H1 (cell line): ENCODE measurements around the gene ITGB7. TPM values are rescaled to one million over a fixed set of nuclear protein-coding genes. Genes with fewer than 3 reads are reported as not detected.

ENCODE experiments used
- CTCF ChIA-PET: fragments of 300-600 bp; sonication (Branson Sonifier 250); formaldehyde crosslinking; loops from one replicate; lab custom pipeline; 2021; ENCODE audit not compliant: partially characterized antibody; lab: Charles Lee
- POLR2A ChIA-PET: fragments of 300-600 bp; sonication (Branson Sonifier 250); formaldehyde crosslinking; loops from one replicate; lab custom pipeline; 2021; ENCODE audit warnings: inconsistent platforms; ENCODE audit not compliant: partially characterized antibody; lab: Charles Lee
- DNase-seq, 2 experiments: peaks; one replicate each; pipeline versions ENCODE4 v3.0.0 to v3.0.0-alpha.2; 2010 to 2022; ENCODE audit warnings: low spot score in 2 of 2, low read depth in 1 of 2, mixed read lengths in 1 of 2
- FAIRE-seq: peaks from 2 replicates; lab custom pipeline; 2011; peaks lifted over from hg19 to GRCh38; lab: Jason Lieb, UNC
- H2AFZ ChIP-seq: 2 replicates; pipeline ENCODE4 v1.8.1; 2012; ENCODE audit warnings: low read length, inconsistent platforms
- H2AK5ac ChIP-seq: 2 replicates; pipeline ENCODE4 v1.6.1; 2013; ENCODE audit warnings: low read depth, low read length
- H2BK120ac ChIP-seq: replicated peaks from 2 replicates; pipeline ENCODE3; 2013; ENCODE audit warnings: low read depth, low read length, inconsistent platforms
- H2BK12ac ChIP-seq: 2 replicates; pipeline ENCODE4 v1.6.1; 2013; ENCODE audit warnings: low read depth, low read length
- H2BK15ac ChIP-seq: 2 replicates; pipeline ENCODE4 v1.6.1; 2013; ENCODE audit warnings: low read length
- H2BK20ac ChIP-seq: 2 replicates; pipeline ENCODE4 v1.6.1; 2013; ENCODE audit warnings: low read length
- H2BK5ac ChIP-seq: 2 replicates; pipeline ENCODE4 v1.6.1; 2013; ENCODE audit warnings: low read depth, low read length
- H3K14ac ChIP-seq: 2 replicates; pipeline ENCODE4 v1.6.1; 2013; ENCODE audit warnings: inconsistent platforms; ENCODE audit not compliant: insufficient read length
- H3K18ac ChIP-seq: 2 replicates; pipeline ENCODE4 v1.6.1; 2013; ENCODE audit warnings: low read length; ENCODE audit errors: extremely low read depth
- H3K23ac ChIP-seq: 2 replicates; pipeline ENCODE4 v1.6.1; 2013; ENCODE audit warnings: inconsistent platforms; ENCODE audit not compliant: insufficient read length
- H3K23me2 ChIP-seq: 2 replicates; pipeline ENCODE4 v1.6.1; 2013; ENCODE audit warnings: low read depth, low read length
- H3K27ac ChIP-seq: 2 replicates; pipeline ENCODE4 v1.6.1; 2011; ENCODE audit warnings: low read depth, low read length, inconsistent platforms
- H3K27me3 ChIP-seq, 4 experiments: replicated peaks in 1 of 4; 1 replicate in 1 of 4; 2 replicates in 3 of 4; pipeline versions ENCODE4 v1.6.1 to v1.8.1; 2011 to 2013; ENCODE audit warnings: low read length in 3 of 4, mild to moderate bottlenecking in 3 of 4, inconsistent platforms in 2 of 4, mixed read lengths in 2 of 4, moderate library complexity in 1 of 4; ENCODE audit not compliant: control insufficient read depth in 3 of 4, insufficient read depth in 3 of 4; ENCODE audit errors: extremely low read depth in 1 of 4
- H3K36me3 ChIP-seq, 4 experiments: 2 replicates each; pipeline versions ENCODE4 v1.6.1 to v1.8.1; 2011 to 2013; ENCODE audit warnings: mild to moderate bottlenecking in 4 of 4, low read length in 3 of 4, moderate library complexity in 2 of 4, control low read depth in 1 of 4, inconsistent platforms in 1 of 4; ENCODE audit not compliant: insufficient read depth in 4 of 4, control insufficient read depth in 2 of 4
- H3K4ac ChIP-seq: replicated peaks from 2 replicates; pipeline ENCODE3; 2013; ENCODE audit warnings: low read length, low read depth, mixed read lengths, inconsistent platforms; ENCODE audit not compliant: insufficient read length
- H3K4me1 ChIP-seq, 4 experiments: replicated peaks in 1 of 4; 1 replicate in 1 of 4; 2 replicates in 3 of 4; pipeline versions ENCODE4 v1.6.1 to v1.8.1; 2011 to 2013; ENCODE audit warnings: low read length in 3 of 4, inconsistent platforms in 2 of 4, mixed read lengths in 1 of 4; ENCODE audit not compliant: insufficient read depth in 4 of 4, control insufficient read depth in 3 of 4
- H3K4me2 ChIP-seq, 2 experiments: 2 replicates each; pipeline versions ENCODE4 v1.6.1 to v1.8.1; 2011 to 2013; ENCODE audit warnings: low read depth in 2 of 2, low read length in 2 of 2, control low read depth in 1 of 2, inconsistent platforms in 1 of 2, mild to moderate bottlenecking in 1 of 2; ENCODE audit not compliant: insufficient read depth in 1 of 2
- H3K4me3 ChIP-seq, 4 experiments: fragments of 200-600, 300-600 bp in 1 of 4; sonication (generic), shearing (Covaris generic), sonication (Bioruptor Twin) in 1 of 4; 2 replicates each; pipeline versions ENCODE4 v1.5.1 to v1.8.1; 2011 to 2016; ENCODE audit warnings: low read length in 4 of 4, low read depth in 3 of 4, control low read depth in 2 of 4, inconsistent platforms in 2 of 4, mild to moderate bottlenecking in 2 of 4, mixed read lengths in 1 of 4, moderate library complexity in 1 of 4; ENCODE audit not compliant: insufficient read depth in 2 of 4; ENCODE audit errors: extremely low read depth in 1 of 4
- H3K56ac ChIP-seq: replicated peaks from 2 replicates; pipeline ENCODE3; 2013; ENCODE audit warnings: low read depth, mild to moderate bottlenecking, mixed read lengths, low read length, inconsistent platforms; ENCODE audit not compliant: insufficient read length
- H3K79me1 ChIP-seq: 2 replicates; pipeline ENCODE4 v1.6.1; 2013; ENCODE audit warnings: low read depth, low read length, control low read depth
- H3K79me2 ChIP-seq, 2 experiments: 2 replicates each; pipeline versions ENCODE4 v1.6.1 to v1.8.1; 2012 to 2013; ENCODE audit warnings: low read length in 2 of 2, mild to moderate bottlenecking in 2 of 2, inconsistent platforms in 1 of 2; ENCODE audit not compliant: insufficient read depth in 2 of 2, control insufficient read depth in 1 of 2
- H3K9ac ChIP-seq, 4 experiments: replicated peaks in 1 of 4; 1 replicate in 1 of 4; 2 replicates in 3 of 4; pipeline versions ENCODE4 v1.6.1 to v1.8.1; 2011 to 2013; ENCODE audit warnings: low read depth in 3 of 4, low read length in 3 of 4, control low read depth in 2 of 4, mild to moderate bottlenecking in 2 of 4, moderate library complexity in 2 of 4, inconsistent platforms in 1 of 4; ENCODE audit errors: extremely low read depth in 1 of 4
- H3K9me3 ChIP-seq, 2 experiments: 2 replicates each; pipeline versions ENCODE4 v1.6.1 to v1.8.1; 2012 to 2013; ENCODE audit warnings: mild to moderate bottlenecking in 2 of 2, moderate library complexity in 2 of 2, control low read depth in 1 of 2, inconsistent platforms in 1 of 2, low read depth in 1 of 2, low read length in 1 of 2, mixed read lengths in 1 of 2; ENCODE audit not compliant: insufficient read depth in 2 of 2
- H4K20me1 ChIP-seq, 2 experiments: replicated peaks in 1 of 2; 2 replicates each; pipeline versions ENCODE3 to v1.8.1; 2011 to 2013; ENCODE audit warnings: inconsistent platforms in 2 of 2, low read length in 2 of 2, mild to moderate bottlenecking in 1 of 2; ENCODE audit not compliant: insufficient read depth in 2 of 2, control insufficient read depth in 1 of 2
- H4K5ac ChIP-seq: 2 replicates; pipeline ENCODE4 v1.6.1; 2013; ENCODE audit warnings: low read length, low read depth, mixed read lengths, inconsistent platforms; ENCODE audit not compliant: insufficient read length
- H4K8ac ChIP-seq: 2 replicates; pipeline ENCODE4 v1.8.0; 2013; ENCODE audit warnings: mild to moderate bottlenecking, moderate library complexity, low read length, inconsistent platforms; ENCODE audit not compliant: insufficient read depth; ENCODE audit errors: extremely low read depth
- H4K91ac ChIP-seq: replicated peaks from 2 replicates; pipeline ENCODE3; 2013; ENCODE audit warnings: low read length, mixed read lengths, inconsistent platforms; ENCODE audit not compliant: insufficient read length
- CBX8 ChIP-seq: fragments of 300-800, 300-1000 bp; sonication (generic); IDR thresholded peaks from 2 replicates; pipeline ENCODE4 v1.7.1; 2016; ENCODE audit warnings: low read depth, low read length, borderline replicate concordance
- CREB1 ChIP-seq: IDR thresholded peaks from 2 replicates; pipeline ENCODE4 v1.6.1; 2012; ENCODE audit warnings: inconsistent platforms
- CTBP2 ChIP-seq: IDR thresholded peaks from 2 replicates; pipeline ENCODE4 v1.7.0; 2011; ENCODE audit warnings: borderline replicate concordance, mild to moderate bottlenecking, moderate library complexity, mixed read lengths, low read length; ENCODE audit not compliant: insufficient read depth, insufficient read length
- CTCF ChIP-seq, 3 experiments: IDR thresholded peaks; 1 replicate in 2 of 3; 2 replicates in 1 of 3; pipeline versions ENCODE4 v1.5.1 to v1.6.1; 2011; ENCODE audit warnings: low read length in 3 of 3, mild to moderate bottlenecking in 3 of 3, inconsistent platforms in 2 of 3, low read depth in 1 of 3, moderate library complexity in 1 of 3; ENCODE audit not compliant: insufficient read depth in 1 of 3; ENCODE audit errors: control extremely low read depth in 1 of 3
- GTF2F1 ChIP-seq: IDR thresholded peaks from 2 replicates; pipeline ENCODE4 v1.6.1; 2012; ENCODE audit warnings: low read depth, low read length, improper control_type of control experiment, borderline replicate concordance
- HDAC2 ChIP-seq, 2 experiments: fragments of 300-600 bp in 1 of 2; sonication (generic) in 1 of 2; IDR thresholded peaks; 2 replicates each; pipeline ENCODE4 v1.6.1; 2011 to 2012; ENCODE audit warnings: low read depth in 2 of 2, low read length in 2 of 2, mild to moderate bottlenecking in 2 of 2, moderate library complexity in 2 of 2, borderline replicate concordance in 1 of 2, inconsistent platforms in 1 of 2
- NANOG ChIP-seq: IDR thresholded peaks from 2 replicates; pipeline ENCODE4 v1.6.1; 2011; ENCODE audit warnings: low read length, low read depth, mild to moderate bottlenecking, inconsistent platforms; ENCODE audit not compliant: insufficient read depth, poor library complexity, severe bottlenecking
- TAF1 ChIP-seq: IDR thresholded peaks from 2 replicates; pipeline ENCODE4 v1.6.1; 2011; ENCODE audit warnings: mild to moderate bottlenecking, low read depth, low read length
- TBP ChIP-seq: IDR thresholded peaks from 2 replicates; pipeline ENCODE4 v1.6.1; 2011; ENCODE audit warnings: low read depth, low read length, improper control_type of control experiment
- WGBS, 2 experiments: shearing (Covaris generic) in 1 of 2; methylation state at CpG; one replicate each; pipeline versions ENCODE4 v1.1.6 to v1.1.7; 2013 to 2015; ENCODE audit warnings: low lambda C conversion rate in 2 of 2, mixed read lengths in 2 of 2, inconsistent platforms in 1 of 2, low coverage in 1 of 2, missing lambda C conversion rate in 1 of 2; ENCODE audit not compliant: insufficient replicate concordance in 2 of 2, insufficient coverage in 1 of 2, insufficient read length in 1 of 2; ENCODE audit errors: extremely low coverage in 1 of 2, missing lambda C conversion rate in 1 of 2; 5-methylcytosine and 5-hydroxymethylcytosine counted together
- polyA plus RNA-seq, 7 experiments: library from polyadenylated mRNA; depleted of rRNA in 3 of 7; stranded (reverse) in 5 of 7; unstranded in 2 of 7; fragments of >200 nt in 5 of 7; fragments of 200-250 nt in 2 of 7; gene quantifications; 1 replicate in 5 of 7; 2 replicates in 1 of 7; 4 replicates in 1 of 7; pipeline versions ENCODE4 v1.2.1 to v1.2.3, GENCODE V29; 2011 to 2013; ENCODE audit warnings: missing spikeins in 2 of 7, mixed read lengths in 2 of 7
- total RNA-seq: library from RNA; stranded (reverse); fragmentation: NEBNext Ultra II Directional; extraction: Animal tissue kit (Norgen Biotek cat#: 25700); gene quantifications from 2 replicates; pipeline ENCODE4 v1.2.1, GENCODE V29; 2021

Gene ITGB7
- total and polyA plus RNA-seq, 2 of the 8 experiments (the other 6 are each of a cell fraction or from before 2014, with no cell fraction given), result 0.35 to 0.54 TPM

DNA sequence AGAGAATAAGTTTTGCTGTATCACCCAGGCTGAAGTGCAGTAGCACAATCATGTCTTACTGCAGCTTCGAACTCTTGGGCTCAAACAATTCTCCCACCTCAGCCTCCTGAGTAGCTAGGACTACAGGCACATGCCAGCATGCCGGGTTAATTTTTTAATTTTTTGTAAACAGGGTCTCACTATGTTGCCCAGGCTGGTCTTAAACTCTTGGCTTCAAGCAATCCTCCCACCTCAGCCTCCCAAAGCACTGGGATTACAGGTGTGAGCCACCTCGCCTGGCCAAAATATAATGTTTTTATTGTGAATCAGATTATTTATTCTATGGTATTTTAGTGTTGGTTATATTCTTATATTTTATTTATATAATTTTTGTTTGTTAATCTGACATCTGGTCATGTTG, 30.3 kb downstream of the ITGB7 start:
- Histone ChIP-seq H3K4me3 (no peak overlapping the region), H3K27ac (no peak overlapping the region), H3K36me3 (peaks cover 0 to under 1% (median 0%) of the 10 kb centered on the region in 4 experiments; a peak in 1 of 8 replicates), H3K79me2 (no peaks in the 10 kb centered on the region; a peak in 1 of 4 replicates), H4K8ac (no peak overlapping the region), H4K20me1 (peaks cover 4 to 8% of the 10 kb centered on the region in 2 experiments), H3K56ac (no peak overlapping the region), H3K9ac (no peak overlapping the region), H4K5ac (no peak overlapping the region), H2BK15ac (no peak overlapping the region), H2BK5ac (no peak overlapping the region), H3K4me2 (no peak overlapping the region), H3K27me3 (peaks cover 14 to 69% (median 50%) of the 10 kb centered on the region in 4 experiments), H3K18ac (no peak overlapping the region), H2AFZ (no peak overlapping the region), H2AK5ac (no peak overlapping the region), H3K23me2 (peaks cover 8% of the 10 kb centered on the region), H3K4ac (no peak overlapping the region), H2BK120ac (no peak overlapping the region), H3K79me1 (no peaks in the 10 kb centered on the region), H3K14ac (no peak overlapping the region), H3K23ac (no peak overlapping the region), H2BK12ac (no peak overlapping the region), H4K91ac (no peak overlapping the region), H3K4me1 (peaks cover 1 to 10% (median 6%) of the 10 kb centered on the region in 4 experiments; a peak in 6 of 7 replicates), H2BK20ac (no peak overlapping the region), H3K9me3 (no peaks in the 10 kb centered on the region)
- no peak for FAIRE-seq
- WGBS, 2 experiments, result 92% methylated on average over 3 of the region's 3 CpGs; no CpG with 5 or more reads in 1 of the 2 experiments
- ChIA-PET CTCF (interaction anchor here (0.7 to 3.9 kb wide), 7 partner anchors 13 to 239 kb away, joined by 3 to 21 read pairs (median 4); no protein-coding TSS in a partner anchor), POLR2A (interaction anchor here (0.6 kb wide), 1 partner anchor 32 kb away, joined by 3 read pairs; no protein-coding TSS in a partner anchor)
- no peak for DNase-seq
- no peak for TF ChIP-seq CREB1
- TF ChIP-seq TBP, result no peak
- no peak for TF ChIP-seq TAF1
- TF ChIP-seq GTF2F1, result no peak
- no peak for TF ChIP-seq NANOG
- no peak for TF ChIP-seq CTBP2
- TF ChIP-seq CBX8, result no peak
- TF ChIP-seq HDAC2 (IDR thresholded peaks at IDR 0.05; ENCODE audit: borderline replicate concordance in 1 of 2, low read depth in 2 of 2, low read length in 2 of 2), result no peak
- no peak for TF ChIP-seq CTCF (IDR thresholded peaks at IDR 0.05; ENCODE audit: control extremely low read depth in 1 of 3, insufficient read depth in 1 of 3, low read depth in 1 of 3, low read length in 3 of 3)
